ENCODE measurements around the gene BCAS3.

GRCh38 chr17:61250335-61250890, 572.8 kb downstream of the BCAS3 start:
- no peak for TF ChIP-seq CTCF (IDR thresholded peaks at IDR 0.05)
- no peak for TF ChIP-seq POLR2A (IDR thresholded peaks at IDR 0.05)
